ENCODE measurements around the gene ETDC.

GRCh38 chrX:135331525-135331924, 22.2 kb downstream of the ETDC start:
- TF ChIP-seq CTCF (conservative IDR thresholded peaks at IDR 0.05 in 1 of 2, IDR thresholded peaks at IDR 0.05 in 1 of 2; ENCODE audit: low read depth in 1 of 2, low read length in 2 of 2) (no peak), EZH2 (IDR thresholded peaks at IDR 0.05; ENCODE audit: low read length, missing control alignments) (no peak)

Measured in fibroblast of lung (primary cell).